DMS153 treated with DMSO at 0.1 percent for 48 hours (cell line): ENCODE results near the gene TTC16.

Experiments
- DNase-seq: peaks from one replicate; lab custom pipeline; 2025; ENCODE audit not compliant: unreplicated experiment; lab: John Stamatoyannopoulos, UW

Gene TTC16, protein sequence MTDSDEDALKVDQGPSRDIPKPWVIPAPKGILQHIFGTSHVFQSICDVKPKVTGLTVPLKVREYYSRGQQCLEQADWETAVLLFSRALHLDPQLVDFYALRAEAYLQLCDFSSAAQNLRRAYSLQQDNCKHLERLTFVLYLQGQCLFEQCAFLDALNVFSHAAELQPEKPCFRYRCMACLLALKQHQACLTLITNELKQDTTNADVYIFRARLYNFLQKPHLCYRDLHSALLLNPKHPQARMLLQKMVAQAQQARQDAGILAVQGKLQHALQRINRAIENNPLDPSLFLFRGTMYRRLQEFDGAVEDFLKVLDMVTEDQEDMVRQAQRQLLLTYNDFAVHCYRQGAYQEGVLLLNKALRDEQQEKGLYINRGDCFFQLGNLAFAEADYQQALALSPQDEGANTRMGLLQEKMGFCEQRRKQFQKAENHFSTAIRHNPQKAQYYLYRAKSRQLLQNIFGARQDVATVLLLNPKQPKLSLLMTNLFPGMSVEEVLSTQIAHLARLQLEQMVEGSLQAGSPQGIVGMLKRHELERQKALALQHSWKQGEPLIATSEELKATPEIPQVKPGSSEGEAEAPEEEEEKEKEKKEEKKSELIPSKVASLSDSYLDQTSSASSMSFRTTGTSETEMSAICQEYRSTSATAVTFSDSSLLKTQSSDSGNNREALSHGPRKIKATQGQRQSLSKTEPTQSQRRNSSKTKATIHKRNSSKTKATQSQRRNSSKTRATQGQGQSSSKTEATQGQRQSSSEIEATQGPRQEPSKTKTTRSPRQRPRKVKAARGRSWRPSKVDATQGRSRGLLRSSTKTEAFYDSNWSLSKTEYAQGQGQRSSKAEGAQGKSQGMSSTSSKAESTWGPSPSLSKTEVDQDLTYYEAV

DNA sequence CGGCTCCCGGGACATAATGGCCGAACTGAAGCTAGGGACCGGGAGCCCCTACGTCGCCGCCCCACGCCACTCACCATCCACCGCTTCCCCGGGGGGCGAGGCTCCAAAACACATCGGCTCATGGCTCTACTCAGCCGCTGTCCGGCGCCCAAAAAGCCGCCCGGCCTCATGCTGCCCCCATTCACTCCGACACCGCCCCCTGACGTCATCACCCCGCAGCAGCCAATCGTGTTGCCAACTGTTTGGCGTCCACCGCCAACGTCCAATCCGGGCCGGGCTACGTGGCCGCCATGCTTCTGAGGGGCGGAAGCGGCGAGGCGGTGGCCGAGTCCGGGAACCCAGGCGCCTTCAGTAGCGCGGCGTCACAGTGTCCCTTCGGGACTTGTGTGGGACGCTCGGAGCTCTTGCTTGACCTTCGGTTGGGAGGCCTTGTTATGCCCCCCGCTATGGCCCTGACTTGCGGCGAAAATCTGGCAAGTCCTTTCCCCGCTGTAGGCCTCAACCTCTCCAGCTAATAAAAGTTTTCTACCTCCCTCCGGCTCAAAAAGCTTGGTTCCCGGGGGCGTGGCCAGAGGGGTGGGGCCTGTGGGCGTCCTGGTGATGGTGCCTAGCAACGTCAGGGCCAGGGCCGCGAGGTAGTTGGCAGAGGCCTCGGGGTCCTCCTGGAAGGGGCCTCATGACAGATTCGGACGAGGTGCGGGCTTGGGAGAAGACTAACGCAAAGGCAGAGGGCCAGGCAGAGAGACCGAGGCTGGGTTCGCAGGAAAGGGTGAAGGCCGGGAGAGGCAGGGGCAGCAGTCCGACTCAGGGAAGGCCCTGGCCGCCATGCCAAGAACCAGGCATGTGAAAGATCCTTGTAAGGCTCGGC is at the start of gene TTC16, which contains the start of gene PTRH1:
TTC16 (plus strand) TSS at position 610 of the 868 bp plus-strand sequence; CDS start at position 677, 67 bp downstream.
PTRH1 (minus strand) TSS at position 194 of the 868 bp plus-strand sequence; CDS start at position 170, 24 bp downstream.
- DNase-seq, result peak; percentile 93

DNA sequence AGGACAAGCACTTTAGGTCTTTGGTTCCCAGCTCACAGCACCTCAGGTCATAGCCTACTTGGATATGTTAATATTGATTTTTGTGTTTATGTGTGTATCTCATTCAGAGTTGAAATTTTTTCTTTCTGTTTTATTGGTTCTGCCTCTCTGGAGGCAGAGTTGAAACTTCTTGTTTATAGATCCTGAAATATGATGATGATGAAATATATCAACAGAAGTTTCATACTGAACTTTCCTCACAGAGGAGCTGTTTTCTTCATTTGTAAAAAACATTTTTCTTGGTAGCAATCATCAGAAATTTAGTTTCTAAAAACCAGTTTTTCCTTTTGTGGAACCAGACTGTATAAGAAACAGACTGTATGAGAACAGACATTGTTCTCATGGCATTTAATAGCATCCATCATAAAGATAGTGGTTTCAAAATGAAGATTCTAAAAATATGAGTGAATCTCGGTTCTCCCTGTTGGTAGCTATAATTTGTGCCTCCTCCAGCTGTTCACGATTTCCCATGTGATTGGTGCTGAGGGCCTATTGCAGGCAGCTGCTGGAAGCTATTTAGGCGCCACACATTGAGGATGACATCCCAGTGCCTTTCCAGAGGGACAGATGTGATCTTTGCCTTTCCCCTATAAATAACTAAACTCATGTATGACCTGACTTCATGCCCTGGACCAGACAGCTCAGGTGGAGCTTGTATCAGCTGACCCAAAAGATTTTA is 48.6 kb upstream of the TTC16 start:
- DNase-seq, result no peak

DNA sequence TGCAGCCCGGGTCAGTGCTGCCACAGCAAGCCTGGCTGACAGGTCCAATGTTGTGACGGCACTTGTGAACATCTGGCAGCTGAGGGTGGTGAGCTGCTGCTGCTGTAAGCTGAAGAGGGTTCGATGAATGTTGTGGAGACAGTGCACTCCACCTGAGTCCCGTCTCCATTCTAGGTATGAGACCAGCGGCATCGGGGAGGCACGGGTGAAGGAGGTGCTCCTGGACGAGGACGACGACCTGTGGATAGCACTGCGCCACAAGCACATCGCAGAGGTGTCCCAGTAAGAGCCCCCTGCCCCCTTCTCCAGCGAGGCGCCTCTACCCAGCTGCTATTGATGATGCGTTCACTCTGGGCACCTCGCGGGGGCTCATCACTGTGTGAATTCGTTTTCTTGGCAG is 48.0 kb upstream of the TTC16 start:
- DNase-seq, result no peak

DNA sequence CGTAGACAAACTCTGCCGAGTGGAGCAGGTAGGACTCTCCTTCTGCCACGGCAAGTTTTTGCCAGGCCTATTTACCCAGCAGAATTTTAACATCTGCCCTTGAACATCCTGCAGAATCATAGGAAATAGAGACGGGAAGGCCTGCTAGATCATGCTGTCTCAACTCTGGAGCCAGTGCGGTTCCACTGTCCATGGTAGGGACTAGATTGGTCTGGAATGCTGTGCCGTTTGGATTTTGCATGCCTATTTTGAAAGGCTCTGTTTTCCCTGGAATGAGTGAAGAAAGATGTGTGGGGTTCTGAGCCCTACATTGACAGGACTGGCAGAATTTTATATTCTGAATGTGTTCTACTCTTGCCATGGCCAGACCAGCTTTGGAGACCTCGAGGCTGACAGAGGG is 42.6 kb upstream of the TTC16 start:
- DNase-seq, result no peak

DNA sequence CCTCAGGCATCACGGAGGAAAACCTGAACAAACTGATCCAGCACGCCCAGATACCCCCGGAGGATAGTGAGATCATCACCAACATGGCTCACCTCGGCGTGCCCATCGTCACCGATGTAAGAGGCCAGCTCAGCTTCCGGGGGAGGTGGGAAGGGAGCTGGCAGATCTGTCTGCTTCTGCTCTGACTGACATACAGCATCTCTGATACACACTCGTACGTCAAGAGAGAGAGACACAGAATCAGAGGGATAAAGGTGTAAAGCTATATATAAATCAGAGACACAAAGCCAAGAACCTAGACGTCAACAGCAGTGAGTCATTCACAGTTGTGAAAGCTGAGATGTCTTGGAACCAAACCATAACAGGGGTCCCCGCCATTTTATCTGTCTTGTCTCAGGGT is 39.2 kb upstream of the TTC16 start:
- no peak for DNase-seq

DNA sequence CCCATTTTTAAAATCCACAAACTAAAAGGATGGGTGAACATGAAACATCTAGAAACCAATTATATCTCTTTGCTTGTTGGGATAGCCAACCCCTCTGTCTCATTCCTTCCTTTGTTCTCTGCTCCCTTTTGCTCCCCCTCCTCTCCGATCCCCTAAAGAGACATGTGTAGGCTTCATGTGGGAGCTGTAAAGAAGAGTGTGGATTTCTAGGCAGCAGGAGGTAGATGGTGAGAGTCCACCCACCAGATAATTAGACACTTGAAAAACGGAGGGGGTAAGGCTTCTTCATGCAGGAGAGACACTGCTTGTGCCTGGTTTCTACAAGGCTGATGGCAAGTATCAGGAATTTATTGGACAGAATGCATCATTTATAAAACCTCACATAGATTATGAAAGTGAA is 36.4 kb upstream of the TTC16 start:
- no peak for DNase-seq

DNA sequence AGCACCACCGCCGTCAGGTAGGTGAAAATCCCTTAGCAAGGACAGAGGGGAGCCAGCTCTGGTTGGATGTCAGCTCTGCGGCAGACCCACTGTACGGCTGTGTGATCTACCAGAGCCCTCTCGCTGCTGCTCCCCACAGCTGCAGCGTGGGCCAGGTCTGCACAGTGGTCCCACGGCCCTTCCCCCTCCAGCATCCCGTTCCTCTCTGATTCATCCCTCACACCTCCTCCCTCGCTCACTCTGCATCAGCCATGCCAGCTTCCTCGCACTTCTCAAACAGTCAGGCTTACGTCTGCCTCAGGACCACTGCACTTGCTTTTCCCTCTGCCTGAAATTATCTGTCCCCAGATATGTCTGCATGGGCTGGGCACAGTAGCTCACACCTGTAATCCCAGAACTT is 35.7 kb upstream of the TTC16 start:
- no peak for DNase-seq

DNA sequence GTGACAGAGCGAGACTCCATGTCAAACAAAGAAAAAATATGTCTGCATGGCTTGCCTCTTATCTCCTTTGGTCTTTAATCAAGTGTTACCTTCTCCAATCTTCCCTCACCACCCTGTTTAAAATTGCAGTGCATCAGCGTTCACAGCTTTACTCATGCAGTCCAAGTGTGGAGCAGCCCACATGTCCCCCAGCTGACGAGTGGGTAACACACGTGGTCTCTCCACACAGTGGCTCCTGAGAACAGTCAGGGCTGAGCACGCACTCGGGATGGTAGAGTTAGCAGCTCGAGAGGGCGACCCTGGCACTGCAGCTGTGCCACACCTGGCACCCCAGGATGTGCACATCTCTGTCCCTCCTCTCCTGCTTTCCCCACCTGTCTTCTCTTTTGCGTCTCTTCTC is 35.0 kb upstream of the TTC16 start:
- DNase-seq, result no peak

DNA sequence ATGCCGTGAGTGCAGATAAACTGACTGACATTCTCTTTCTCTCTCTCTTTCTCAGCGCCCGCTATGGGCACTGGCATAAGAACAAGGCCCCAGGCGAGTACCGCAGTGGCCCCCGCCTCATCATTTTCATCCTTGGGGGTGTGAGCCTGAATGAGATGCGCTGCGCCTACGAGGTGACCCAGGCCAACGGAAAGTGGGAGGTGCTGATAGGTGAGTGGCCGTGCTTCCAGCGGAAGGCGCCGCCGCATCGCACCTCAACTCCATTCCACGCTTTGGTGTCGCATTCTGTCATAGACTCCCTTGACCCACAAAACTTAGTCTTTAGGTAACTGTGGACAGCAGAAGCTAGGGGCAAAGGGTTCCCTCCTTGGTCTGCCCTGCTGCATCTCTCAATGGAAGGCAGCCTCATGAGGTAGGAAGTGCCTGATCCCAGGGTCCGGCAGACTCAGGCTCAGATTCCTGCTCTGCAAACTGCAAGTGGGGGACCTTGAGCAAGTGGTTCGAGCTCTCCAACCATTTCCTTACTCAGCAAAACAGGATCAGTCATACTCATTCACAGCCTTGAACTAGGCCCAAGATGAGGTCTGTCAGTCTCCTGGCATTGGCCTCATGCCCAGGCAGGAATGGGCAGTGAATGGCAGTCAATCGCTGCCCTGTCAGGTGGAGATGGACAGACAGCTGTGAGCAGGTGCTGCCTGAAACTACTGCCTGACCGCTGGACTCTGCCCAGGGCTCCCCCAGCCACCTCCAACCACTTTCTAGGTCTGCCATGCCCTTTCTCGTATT is 33.3 kb upstream of the TTC16 start:
- no peak for DNase-seq

DNA sequence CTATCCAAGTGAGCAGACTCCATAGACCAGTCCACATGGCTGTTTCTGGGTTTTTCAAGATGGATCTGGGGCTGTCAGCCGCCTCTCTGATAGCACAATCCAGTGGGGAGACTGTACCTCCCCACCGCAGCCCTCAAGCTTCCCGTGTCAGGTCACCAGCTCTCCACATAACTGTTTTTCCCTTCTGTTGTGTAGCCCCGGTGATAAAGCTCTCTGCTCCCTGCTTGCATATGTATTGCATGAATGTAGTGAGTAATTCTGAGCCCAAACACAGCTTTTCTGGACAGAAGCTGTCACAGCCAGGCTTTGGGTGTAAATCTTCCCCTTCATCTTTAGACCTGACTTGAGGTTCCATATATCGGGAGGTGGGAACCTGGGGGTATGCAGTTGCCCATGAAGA is 32.2 kb upstream of the TTC16 start:
- no peak for DNase-seq

DNA sequence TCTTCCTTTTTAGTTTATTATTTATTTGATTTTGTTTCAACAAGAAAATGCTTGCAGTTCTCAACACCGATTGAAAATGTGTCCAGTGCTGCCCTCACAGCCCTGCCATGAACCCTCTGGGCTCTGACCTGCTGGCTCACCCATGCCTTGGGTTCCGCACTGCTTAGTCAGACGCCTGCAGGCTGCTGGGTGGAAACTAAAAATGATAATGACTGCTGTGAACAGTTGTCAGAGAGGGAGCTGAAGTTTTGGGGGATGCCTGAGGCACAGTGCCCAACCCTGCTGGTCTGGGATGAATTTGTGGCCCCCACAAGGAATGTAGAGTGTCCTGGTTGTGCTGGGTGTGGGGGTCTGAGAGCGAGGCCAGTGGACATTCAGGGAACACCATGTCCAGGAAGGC is 31.3 kb upstream of the TTC16 start:
- no peak for DNase-seq

DNA sequence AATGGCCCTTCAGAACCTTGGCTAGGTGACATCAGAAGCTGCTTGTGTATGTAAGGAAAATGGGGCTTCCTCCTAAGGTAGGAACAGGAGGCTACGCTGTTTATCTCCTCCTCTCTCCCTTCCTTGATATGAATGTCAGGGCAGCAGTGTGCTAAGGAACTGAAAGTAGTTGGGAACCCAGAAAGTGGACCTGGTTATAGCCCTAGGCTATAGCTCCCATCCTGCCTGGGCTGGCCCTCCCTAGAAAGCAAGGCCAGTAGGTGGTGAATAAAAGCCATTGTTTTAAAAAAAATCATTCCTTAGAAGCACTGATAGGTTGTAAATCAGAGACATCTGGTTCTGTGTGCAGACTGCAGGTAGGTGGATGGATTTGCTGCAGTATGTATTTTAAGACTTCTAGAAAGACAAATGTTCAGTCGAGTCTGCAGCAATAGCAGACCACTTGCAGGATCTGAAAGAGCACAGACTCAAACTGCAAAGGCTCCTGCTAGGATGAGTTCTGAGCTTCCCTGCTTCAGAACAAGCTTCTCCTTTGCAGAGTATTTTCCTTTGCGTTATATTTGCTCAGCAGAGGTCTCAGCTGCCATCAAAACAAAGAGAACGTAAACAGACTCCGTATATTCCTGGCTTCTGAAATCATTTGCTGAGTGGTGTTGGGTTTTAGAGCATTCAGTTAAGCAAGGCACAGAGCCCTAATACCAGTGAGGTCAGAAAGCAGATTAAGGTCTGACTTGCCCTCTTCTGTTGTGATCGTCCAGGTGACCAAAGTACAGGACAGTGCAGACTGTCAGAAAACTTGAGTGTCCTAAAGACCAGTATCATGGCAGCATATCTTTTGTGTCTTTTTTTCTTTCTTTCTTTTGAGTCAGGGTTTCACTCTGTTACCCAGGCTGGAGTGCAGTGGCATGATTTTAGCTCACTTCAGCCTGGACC is 29.2 kb upstream of the TTC16 start:
- DNase-seq, result no peak

DNA sequence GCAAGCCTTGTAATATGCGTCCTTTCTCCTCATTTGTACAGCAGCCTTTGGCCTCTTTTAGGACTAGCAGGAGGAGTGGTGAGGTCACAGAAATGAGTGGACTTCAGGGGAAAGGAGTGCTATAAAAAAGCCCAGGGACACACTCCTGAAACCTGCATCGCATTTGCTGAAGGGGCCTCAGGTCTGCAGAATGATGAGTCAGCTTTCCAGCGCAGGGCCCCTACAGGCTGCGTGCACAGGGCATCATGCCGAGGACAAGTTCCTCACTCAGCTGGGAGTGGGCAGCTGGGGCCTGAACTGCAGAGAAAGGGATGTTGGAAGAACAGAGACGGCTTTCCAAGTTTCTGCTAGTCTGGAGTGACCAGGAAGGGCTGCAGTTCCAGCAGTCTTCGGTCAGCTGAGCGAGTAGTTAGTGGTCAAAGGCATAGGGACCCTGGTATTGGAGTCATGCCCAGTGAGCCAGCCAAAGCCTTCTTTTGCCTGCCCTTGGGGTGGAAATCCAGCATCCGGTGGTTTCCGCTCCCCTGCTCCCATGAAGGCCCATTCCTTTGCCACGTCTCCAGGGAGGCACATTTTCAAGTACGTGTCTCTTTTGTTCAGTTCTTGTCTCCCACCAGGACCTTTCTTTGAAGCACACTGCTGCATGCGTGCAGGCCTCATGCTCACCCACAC is 26.4 kb upstream of the TTC16 start:
- no peak for DNase-seq

DNA sequence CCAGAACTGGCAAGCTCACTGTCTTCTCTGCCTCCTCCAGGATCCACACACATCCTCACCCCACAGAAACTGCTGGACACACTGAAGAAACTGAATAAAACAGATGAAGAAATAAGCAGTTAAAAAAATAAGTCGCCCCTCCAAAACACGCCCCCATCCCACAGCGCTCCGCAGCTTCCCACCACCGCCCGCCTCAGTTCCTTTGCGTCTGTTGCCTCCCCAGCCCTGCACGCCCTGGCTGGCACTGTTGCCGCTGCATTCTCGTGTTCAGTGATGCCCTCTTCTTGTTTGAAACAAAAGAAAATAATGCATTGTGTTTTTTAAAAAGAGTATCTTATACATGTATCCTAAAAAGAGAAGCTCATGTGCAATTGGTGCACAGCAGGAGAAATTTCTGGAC is 25.1 kb upstream of the TTC16 start:
- DNase-seq, result no peak

DNA sequence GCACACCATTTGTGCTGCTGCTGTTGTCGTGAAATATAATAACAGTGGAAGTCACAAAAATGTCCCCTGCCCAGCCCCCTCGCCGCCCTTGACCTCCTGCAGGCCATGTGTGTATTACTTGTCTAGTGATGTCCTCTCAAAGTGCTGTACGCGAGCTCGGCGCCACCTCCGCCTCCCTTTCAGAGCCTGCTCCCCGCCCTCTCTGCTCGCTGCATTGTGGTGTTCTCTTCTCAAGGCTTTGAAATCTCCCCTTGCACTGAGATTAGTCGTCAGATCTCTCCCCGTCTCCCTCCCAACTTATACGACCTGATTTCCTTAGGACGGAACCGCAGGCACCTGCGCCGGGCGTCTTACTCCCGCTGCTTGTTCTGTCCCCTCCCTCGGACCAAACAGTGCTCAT is 23.8 kb upstream of the TTC16 start:
- DNase-seq, result no peak

DNA sequence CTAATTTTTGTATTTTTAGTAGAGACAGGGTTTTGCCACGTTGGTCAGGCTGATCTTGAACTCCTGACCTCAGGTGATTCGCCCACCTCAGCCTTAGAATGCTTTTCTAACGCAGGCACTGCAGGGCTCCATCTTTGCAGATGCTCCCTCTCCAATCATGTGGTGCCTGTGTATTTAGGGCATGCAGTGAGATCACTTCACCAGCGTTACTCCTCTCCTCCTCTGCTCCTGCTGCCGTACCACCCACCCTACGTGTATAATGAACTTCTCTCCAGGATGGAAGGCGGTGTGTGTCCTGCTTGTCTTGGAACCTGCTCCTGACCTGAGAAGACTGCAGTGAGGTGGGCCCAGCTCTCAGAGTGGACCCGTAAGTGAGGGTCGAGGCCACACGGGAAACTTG is 22.7 kb upstream of the TTC16 start:
- no peak for DNase-seq

DNA sequence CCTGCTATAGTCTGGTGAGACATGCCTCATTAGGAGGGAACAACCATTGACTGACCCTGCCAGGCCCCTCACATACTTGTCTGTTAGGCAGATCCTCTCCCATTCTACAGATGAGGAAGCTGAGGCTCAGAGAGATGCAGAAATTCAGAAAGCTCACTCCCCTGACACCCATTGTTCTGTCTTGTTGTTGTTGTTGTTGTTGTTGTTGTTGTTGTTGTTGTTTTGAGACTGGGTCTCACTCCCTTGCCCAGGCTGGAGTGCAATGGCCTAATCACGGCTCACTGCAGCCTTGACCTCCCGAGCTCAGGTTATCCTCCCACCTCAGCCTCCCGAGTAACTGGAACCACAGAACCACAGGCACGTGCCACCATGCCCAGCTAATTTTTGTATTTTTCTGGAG is 22.2 kb upstream of the TTC16 start:
- DNase-seq, result no peak
